GM12873 (cell line): ENCODE results near the gene LSAMP.

Experiments used
- TF ChIP-seq, protein P1 (sequence below): IDR thresholded peaks from 2 replicates; pipeline ENCODE4 v1.5.1; 2012; ENCODE audit warnings: low read depth, mild to moderate bottlenecking, moderate library complexity, low read length, control low read depth; ENCODE audit not compliant: insufficient read depth; ENCODE audit errors: missing control alignments

Gene LSAMP

GRCh38 chr3:116103868-116104530 lies 341.3 kb downstream of the LSAMP start:
- TF ChIP-seq, protein P1, sequence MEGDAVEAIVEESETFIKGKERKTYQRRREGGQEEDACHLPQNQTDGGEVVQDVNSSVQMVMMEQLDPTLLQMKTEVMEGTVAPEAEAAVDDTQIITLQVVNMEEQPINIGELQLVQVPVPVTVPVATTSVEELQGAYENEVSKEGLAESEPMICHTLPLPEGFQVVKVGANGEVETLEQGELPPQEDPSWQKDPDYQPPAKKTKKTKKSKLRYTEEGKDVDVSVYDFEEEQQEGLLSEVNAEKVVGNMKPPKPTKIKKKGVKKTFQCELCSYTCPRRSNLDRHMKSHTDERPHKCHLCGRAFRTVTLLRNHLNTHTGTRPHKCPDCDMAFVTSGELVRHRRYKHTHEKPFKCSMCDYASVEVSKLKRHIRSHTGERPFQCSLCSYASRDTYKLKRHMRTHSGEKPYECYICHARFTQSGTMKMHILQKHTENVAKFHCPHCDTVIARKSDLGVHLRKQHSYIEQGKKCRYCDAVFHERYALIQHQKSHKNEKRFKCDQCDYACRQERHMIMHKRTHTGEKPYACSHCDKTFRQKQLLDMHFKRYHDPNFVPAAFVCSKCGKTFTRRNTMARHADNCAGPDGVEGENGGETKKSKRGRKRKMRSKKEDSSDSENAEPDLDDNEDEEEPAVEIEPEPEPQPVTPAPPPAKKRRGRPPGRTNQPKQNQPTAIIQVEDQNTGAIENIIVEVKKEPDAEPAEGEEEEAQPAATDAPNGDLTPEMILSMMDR: no peak

DNA sequence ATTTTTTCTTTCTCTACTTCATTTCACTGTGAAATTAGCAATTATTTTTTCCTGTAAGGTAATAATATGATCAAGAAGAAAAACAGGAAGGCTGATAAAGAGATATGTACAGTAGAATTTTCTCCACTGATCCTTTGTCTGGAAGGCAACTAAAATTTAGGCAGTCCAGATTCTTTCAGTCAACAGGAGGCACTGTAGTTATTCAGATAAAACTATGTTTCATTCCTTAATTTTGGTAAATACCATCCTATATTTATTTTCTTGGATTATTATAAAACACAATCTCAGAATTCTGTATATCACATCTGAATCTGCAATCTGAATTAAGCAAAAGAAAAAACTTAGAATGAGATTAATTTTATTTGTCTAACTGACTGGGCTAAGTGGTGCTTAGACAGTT lies 343.2 kb downstream of the LSAMP start:
- TF ChIP-seq, protein P1: no peak

GRCh38 chr3:116097226-116097625 lies 348.1 kb downstream of the LSAMP start:
- TF ChIP-seq, protein P1: no peak

- TF ChIP-seq, protein P1: no peak
Measured at GRCh38 chr3:116096631-116097030, 348.7 kb downstream of the LSAMP start.

- TF ChIP-seq, protein P1: no peak
Measured at GRCh38 chr3:116093374-116093773, 351.9 kb downstream of the LSAMP start.

GRCh38 chr3:116087426-116087825 lies 357.9 kb downstream of the LSAMP start:
- TF ChIP-seq, protein P1: no peak

DNA sequence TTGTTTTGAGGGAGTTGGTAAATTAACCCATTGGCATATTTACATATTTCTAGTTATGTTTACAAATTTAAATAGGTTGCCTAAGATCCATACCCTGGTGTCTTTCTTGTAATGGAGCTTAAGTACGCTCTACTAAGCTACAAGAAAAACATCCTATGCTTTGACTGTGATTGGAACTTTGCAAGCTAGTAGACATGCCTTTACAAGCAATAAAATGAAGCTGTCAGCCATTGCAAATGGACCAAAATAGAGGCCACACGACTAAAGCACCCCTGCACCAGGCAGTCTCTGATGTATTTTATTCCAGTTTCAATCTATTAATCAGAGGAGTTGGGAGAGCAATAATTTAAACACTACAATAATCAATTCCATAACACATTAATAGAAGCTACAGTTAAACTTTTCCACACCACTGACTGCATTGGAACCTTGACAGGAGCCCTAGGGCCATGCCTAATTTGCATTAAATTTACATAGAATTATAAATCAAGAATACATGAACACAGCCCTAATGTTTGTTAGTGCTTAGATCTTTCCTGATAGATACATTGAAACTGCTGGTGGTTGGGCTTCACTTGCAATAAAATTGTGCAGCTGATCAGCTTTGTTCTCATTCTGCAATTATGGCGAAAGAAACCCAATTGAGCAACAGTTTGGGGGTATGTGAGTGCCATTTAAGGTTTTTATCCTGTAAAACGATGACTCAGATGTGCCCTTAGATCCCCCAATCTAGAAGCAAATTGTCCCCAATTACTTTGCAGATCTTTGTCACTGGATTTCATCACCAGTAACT lies 360.1 kb downstream of the LSAMP start:
- TF ChIP-seq, protein P1: no peak
